PC-9 (cell line): Measurements from ENCODE around the gene SH3RF2. TPM values are rescaled to one million over a fixed set of nuclear protein-coding genes. Genes with fewer than 3 reads are reported as not detected.

Experiments
- BruUV-seq: library from RNA; stranded (reverse); fragments of 400-500 nt; replicated peaks from 2 replicates; lab custom pipeline; 2021; lab: Mats Ljungman, UMichigan
- CTCF ChIA-PET: fragments of 300-600 bp; sonication (Branson Sonifier 250); formaldehyde crosslinking; loops from one replicate; lab custom pipeline; 2022; ENCODE audit warnings: antibody characterized with exemption; lab: Charles Lee
- POLR2A ChIA-PET: fragments of 300-600 bp; sonication (Branson Sonifier 250); formaldehyde crosslinking; loops from one replicate; lab custom pipeline; 2022; ENCODE audit warnings: antibody characterized with exemption; ENCODE audit not compliant: unreplicated experiment; lab: Charles Lee
- DNase-seq, 2 experiments: peaks; one replicate each; pipeline versions ENCODE4 v3.0.0 to v3.0.0-alpha.2; 2015 to 2022; ENCODE audit warnings: mixed read lengths in 1 of 2
- H2AFZ ChIP-seq: fragments of 200-600 bp; sonication (generic); 2 replicates; pipeline ENCODE4 v1.8.1; 2017; ENCODE audit warnings: antibody characterized with exemption
- H3F3A ChIP-seq: fragments of 200-600 bp; sonication (generic); 2 replicates; pipeline ENCODE4 v1.8.1; 2017; ENCODE audit warnings: antibody characterized with exemption, mild to moderate bottlenecking, low read depth; ENCODE audit not compliant: insufficient read depth
- H3K27ac ChIP-seq: fragments of 200-600 bp; sonication (generic); 2 replicates; pipeline ENCODE4 v1.6.1; 2016; ENCODE audit warnings: mixed run types
- H3K27me3 ChIP-seq: fragments of 200-600 bp; sonication (generic); 2 replicates; pipeline ENCODE4 v1.6.1; 2016; ENCODE audit warnings: low read depth, mixed run types; ENCODE audit not compliant: insufficient read depth
- H3K36me3 ChIP-seq: fragments of 200-600 bp; sonication (generic); 2 replicates; pipeline ENCODE4 v1.6.1; 2016; ENCODE audit warnings: low read depth, mixed run types
- H3K4me1 ChIP-seq: fragments of 200-600 bp; sonication (generic); replicated peaks from 2 replicates; pipeline ENCODE4 v1.6.1; 2016; ENCODE audit warnings: mixed run types; ENCODE audit not compliant: insufficient read depth
- H3K4me2 ChIP-seq: fragments of 200-600 bp; sonication (generic); 2 replicates; pipeline ENCODE4 v1.6.1; 2017; ENCODE audit warnings: mixed run types
- H3K4me3 ChIP-seq: fragments of 200-600 bp; sonication (generic); 2 replicates; pipeline ENCODE4 v1.6.1; 2016; ENCODE audit warnings: mixed run types
- H3K79me2 ChIP-seq: fragments of 200-600 bp; sonication (generic); 2 replicates; pipeline ENCODE4 v1.6.1; 2017; ENCODE audit warnings: low read depth, mixed run types
- H3K9me2 ChIP-seq: fragments of 200-600 bp; sonication (generic); 2 replicates; pipeline ENCODE4 v1.8.1; 2017; ENCODE audit warnings: mild to moderate bottlenecking; ENCODE audit not compliant: insufficient read depth
- H3K9me3 ChIP-seq: fragments of 200-600 bp; sonication (generic); 2 replicates; pipeline ENCODE4 v1.8.1; 2016; ENCODE audit warnings: low read depth; ENCODE audit not compliant: insufficient read depth
- H4K20me1 ChIP-seq: fragments of 200-600 bp; sonication (generic); 2 replicates; pipeline ENCODE4 v1.8.1; 2017; ENCODE audit not compliant: insufficient read depth
- CTCF ChIP-seq: fragments of 200-600 bp; sonication (generic); conservative IDR thresholded peaks from 2 replicates; pipeline ENCODE4 v1.6.1; 2017; ENCODE audit warnings: mixed run types, antibody characterized with exemption, mild to moderate bottlenecking, moderate library complexity
- EZH2 ChIP-seq: fragments of 200-600 bp; sonication (generic); IDR thresholded peaks from 2 replicates; pipeline ENCODE4 v1.8.0; 2017; ENCODE audit warnings: antibody characterized with exemption, low read depth
- intact Hi-C: fragments of 100-400 bp; cut with micrococcal nuclease; formaldehyde crosslinking; loops from one replicate; pipeline ENCODE4 v1.10.0; 2022; ENCODE audit not compliant: unreplicated experiment
- total RNA-seq: library from RNA; stranded (reverse); gene quantifications from 2 replicates; pipeline ENCODE4 v1.2.3, GENCODE V29; 2021

SH3RF2 gene
- total RNA-seq, 1 experiment from 2014 or later: 37.2 TPM

GRCh38 chr5:146081556-146081955, 145.2 kb downstream of the SH3RF2 start:
- no peaks in the 10 kb centered on the region for H3K36me3 ChIP-seq
- intact Hi-C loops: no loop called here
- TF ChIP-seq CTCF (no peak), EZH2 (no peak)
- H3K4me1 ChIP-seq: no peaks in the 10 kb centered on the region
- no peak overlapping the region for H3K27ac ChIP-seq
- no peaks in the 10 kb centered on the region for H3F3A ChIP-seq
- POLR2A ChIA-PET: interaction anchor here (0.5 kb wide), 1 partner anchor 11 kb away, joined by 3 read pairs; no protein-coding TSS in a partner anchor
- H3K9me3 ChIP-seq: no peaks in the 10 kb centered on the region
- H3K4me3 ChIP-seq: no peak overlapping the region
- H3K4me2 ChIP-seq: no peak overlapping the region
- H4K20me1 ChIP-seq: no peaks in the 10 kb centered on the region
- CTCF ChIA-PET: no interaction called here
- no TSS peak for BruUV-seq
- H3K79me2 ChIP-seq: no peaks in the 10 kb centered on the region
- H3K27me3 ChIP-seq: no peaks in the 10 kb centered on the region
- no peak for DNase-seq
- H3K9me2 ChIP-seq: no peaks in the 10 kb centered on the region
- H2AFZ ChIP-seq: no peak overlapping the region

- 0 out of 2 replicates have a peak, but pooled peaks cover 3% of the 10 kb centered on the region for H3K9me2 ChIP-seq
- no peak overlapping the region for H3K4me2 ChIP-seq
- BruUV-seq: no TSS peak
- no peaks in the 10 kb centered on the region for H3K9me3 ChIP-seq
- no peaks in the 10 kb centered on the region for H3K4me1 ChIP-seq
- no peaks in the 10 kb centered on the region for H4K20me1 ChIP-seq
- H2AFZ ChIP-seq: no peak overlapping the region
- POLR2A ChIA-PET: no interaction called here
- no peaks in the 10 kb centered on the region for H3F3A ChIP-seq
- H3K27ac ChIP-seq: no peak overlapping the region
- CTCF ChIA-PET: no interaction called here
- no peaks in the 10 kb centered on the region for H3K79me2 ChIP-seq
- intact Hi-C loops: no loop called here
- no peaks in the 10 kb centered on the region for H3K27me3 ChIP-seq
- TF ChIP-seq EZH2 (no peak), CTCF (no peak)
- H3K36me3 ChIP-seq: no peaks in the 10 kb centered on the region
- no peak for DNase-seq
- no peak overlapping the region for H3K4me3 ChIP-seq
Observed at GRCh38 chr5:146082798-146083197, 146.4 kb downstream of the SH3RF2 start.

- H3F3A ChIP-seq: no peaks in the 10 kb centered on the region
- no TSS peak for BruUV-seq
- H3K9me2 ChIP-seq: 0 out of 2 replicates have a peak, but pooled peaks cover 3% of the 10 kb centered on the region
- H3K4me2 ChIP-seq: no peak overlapping the region
- ChIA-PET POLR2A (no interaction called here), CTCF (no interaction called here)
- H3K27me3 ChIP-seq: no peaks in the 10 kb centered on the region
- TF ChIP-seq EZH2 (no peak), CTCF (no peak)
- no peak for DNase-seq
- no peaks in the 10 kb centered on the region for H3K79me2 ChIP-seq
- peaks cover 8% of the 10 kb centered on the region; the same call in 1 of the 2 replicates for H3K4me1 ChIP-seq
- intact Hi-C loops: no loop called here
- no peaks in the 10 kb centered on the region for H3K9me3 ChIP-seq
- H3K36me3 ChIP-seq: no peaks in the 10 kb centered on the region
- no peak overlapping the region for H2AFZ ChIP-seq
- no peaks in the 10 kb centered on the region for H4K20me1 ChIP-seq
- H3K4me3 ChIP-seq: no peak overlapping the region
- H3K27ac ChIP-seq: no peak overlapping the region
Observed at GRCh38 chr5:146084376-146084775, 148.0 kb downstream of the SH3RF2 start.
